ENCODE measurements around the gene ACOT4. TPM values are rescaled to one million over a fixed set of nuclear protein-coding genes. Genes with fewer than 3 reads are reported as not detected.
"Not testable (repeated sequence)": the region's sequence is repeated elsewhere in the genome, so short reads cannot be mapped to it uniquely, and the experiment has no call there.

Gene ACOT4
- polyA plus RNA-seq, 1 experiment, result 0.67 TPM

DNA sequence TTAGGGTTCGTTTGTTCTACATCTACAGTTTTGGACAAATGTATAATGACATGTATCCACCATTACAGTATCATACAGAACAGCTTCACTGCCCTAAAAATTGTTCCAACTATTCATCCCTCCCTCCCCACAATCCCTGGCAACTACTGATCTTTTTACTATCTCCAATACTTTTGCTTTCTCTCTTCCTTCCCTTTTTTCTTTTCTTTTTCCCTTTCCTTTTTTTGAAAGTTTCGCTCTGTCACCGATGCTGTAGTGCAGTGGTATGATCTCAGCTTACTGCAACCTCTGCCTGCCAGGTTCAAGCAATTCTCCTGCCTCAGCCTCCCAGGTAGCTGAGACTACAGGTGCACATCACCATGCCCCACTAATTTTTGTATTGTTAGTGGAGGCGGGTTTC lies 2.6 kb upstream of the ACOT4 start:
- H3K4me3 ChIP-seq (ENCODE audit: low read depth, low read length), result no peak overlapping the region
- CTCF ChIA-PET, result interaction anchor here (1.1 to 1.5 kb wide), 2 partner anchors 15 to 19 kb away, joined by 3 to 6 read pairs; partner anchors contain the start of gene ACOT2
- no peaks in the 10 kb centered on the region for H3K36me3 ChIP-seq (ENCODE audit: control insufficient read depth, insufficient read depth, low read length)
- peaks cover 1% of the 10 kb centered on the region; the same call in 1 of the 2 replicates for H3K27me3 ChIP-seq (ENCODE audit: control insufficient read depth, insufficient read depth, low read length)
- POLR2A ChIA-PET, result no interaction called here
- DNase-seq (ENCODE audit: low read depth), result no peak
- TF ChIP-seq, protein P1, sequence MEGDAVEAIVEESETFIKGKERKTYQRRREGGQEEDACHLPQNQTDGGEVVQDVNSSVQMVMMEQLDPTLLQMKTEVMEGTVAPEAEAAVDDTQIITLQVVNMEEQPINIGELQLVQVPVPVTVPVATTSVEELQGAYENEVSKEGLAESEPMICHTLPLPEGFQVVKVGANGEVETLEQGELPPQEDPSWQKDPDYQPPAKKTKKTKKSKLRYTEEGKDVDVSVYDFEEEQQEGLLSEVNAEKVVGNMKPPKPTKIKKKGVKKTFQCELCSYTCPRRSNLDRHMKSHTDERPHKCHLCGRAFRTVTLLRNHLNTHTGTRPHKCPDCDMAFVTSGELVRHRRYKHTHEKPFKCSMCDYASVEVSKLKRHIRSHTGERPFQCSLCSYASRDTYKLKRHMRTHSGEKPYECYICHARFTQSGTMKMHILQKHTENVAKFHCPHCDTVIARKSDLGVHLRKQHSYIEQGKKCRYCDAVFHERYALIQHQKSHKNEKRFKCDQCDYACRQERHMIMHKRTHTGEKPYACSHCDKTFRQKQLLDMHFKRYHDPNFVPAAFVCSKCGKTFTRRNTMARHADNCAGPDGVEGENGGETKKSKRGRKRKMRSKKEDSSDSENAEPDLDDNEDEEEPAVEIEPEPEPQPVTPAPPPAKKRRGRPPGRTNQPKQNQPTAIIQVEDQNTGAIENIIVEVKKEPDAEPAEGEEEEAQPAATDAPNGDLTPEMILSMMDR (IDR thresholded peaks at IDR 0.05; ENCODE audit: insufficient read depth, low read depth, low read length), result no peak

DNA sequence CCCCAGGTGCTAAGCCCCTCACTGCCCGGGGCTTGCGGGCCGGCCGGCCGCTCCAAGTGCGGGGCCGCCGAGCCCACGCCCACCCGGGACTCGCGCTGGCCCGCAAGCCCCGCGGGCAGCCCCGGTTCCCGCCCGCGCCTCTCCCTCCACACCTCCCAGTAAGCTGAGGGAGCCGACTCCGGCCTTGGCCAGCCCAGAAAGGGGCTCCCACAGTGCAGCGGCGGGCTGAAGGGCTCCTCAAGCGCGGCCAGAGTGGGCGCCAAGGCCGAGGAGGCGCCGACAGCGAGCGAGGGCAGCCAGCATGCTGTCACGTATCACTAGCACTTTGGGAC lies 1.0 kb upstream of the ACOT4 start:
- POLR2A ChIA-PET; H3K27me3 ChIP-seq (ENCODE audit: control insufficient read depth, insufficient read depth, low read length); H3K36me3 ChIP-seq (ENCODE audit: control insufficient read depth, insufficient read depth, low read length); DNase-seq (ENCODE audit: low read depth); H3K4me3 ChIP-seq (ENCODE audit: low read depth, low read length): not testable (repeated sequence)
- CTCF ChIA-PET, result interaction anchor here (1.2 kb wide), 1 partner anchor 16 kb away, joined by 3 read pairs; no protein-coding TSS in a partner anchor

DNA sequence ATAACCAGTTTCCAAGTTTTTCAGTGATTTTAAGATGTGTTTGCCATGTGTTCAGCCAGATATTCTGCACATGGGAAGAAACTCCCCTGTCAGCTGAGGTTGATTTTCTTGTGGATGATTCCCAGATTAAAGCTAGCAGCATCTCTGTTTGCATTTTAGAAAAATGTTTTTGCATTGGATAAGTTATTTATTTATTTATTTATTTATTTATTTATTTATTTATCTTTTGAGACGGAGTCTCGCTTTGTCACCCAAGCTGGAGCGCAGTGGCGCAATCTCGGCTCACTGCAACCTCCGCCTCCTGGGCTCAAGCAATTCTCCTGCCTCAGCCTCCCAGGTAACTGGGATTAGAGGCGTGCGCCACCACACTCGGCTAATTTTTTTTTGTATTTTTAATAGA lies 2.8 kb downstream of the ACOT4 start:
- no peaks in the 10 kb centered on the region for H3K36me3 ChIP-seq (ENCODE audit: control insufficient read depth, insufficient read depth, low read length)
- no peak overlapping the region for H3K4me3 ChIP-seq (ENCODE audit: low read depth, low read length)
- H3K27me3 ChIP-seq (ENCODE audit: control insufficient read depth, insufficient read depth, low read length), result peaks cover 2% of the 10 kb centered on the region; the same call in 1 of the 2 replicates
- ChIA-PET POLR2A (no interaction called here), CTCF (no interaction called here)
- TF ChIP-seq, protein P1 (IDR thresholded peaks at IDR 0.05; ENCODE audit: insufficient read depth, low read depth, low read length), result no peak
- DNase-seq (ENCODE audit: low read depth), result no peak

DNA sequence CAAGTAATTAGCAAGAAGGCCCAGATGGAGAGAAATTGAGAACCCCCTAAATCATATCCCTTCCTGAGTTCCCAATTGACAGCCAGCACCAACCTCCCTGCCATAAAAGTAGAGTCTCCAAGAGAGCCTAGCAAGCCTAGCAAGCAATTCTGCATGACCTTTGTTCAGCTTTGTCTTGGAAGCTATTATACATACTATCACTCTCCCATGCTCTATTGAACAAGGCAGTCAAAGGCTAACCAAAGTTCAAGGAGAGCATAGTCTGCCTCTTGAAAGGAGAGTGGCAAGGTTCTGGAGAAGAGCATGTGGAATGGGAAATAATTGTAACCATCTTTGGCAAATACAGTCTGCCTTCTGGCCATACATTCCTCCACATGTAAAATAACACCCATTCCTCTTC lies 7.8 kb downstream of the ACOT4 start:
- CTCF ChIA-PET, result no interaction called here
- POLR2A ChIA-PET, result no interaction called here

DNA sequence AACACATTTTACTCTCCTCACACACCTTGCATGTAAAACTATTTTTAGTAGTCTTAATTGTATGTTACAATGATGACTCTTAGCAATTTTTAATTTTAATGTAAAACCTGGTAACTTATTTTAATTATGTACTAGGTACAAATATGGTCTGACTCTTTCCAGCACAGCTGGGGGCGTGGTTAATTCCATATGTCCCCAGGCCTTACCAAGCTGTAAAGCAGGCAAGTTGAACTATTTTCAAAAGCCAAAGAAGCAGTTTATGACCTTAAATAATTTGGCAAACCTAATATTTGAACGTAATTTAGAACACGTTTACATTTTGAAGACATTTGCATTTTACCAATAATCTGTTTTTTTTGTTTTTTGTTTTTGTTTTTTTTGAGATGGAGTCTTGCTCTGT lies 11.3 kb downstream of the ACOT4 start:
- CTCF ChIA-PET, result interaction anchor here (0.6 kb wide), 1 partner anchor 23 kb away, joined by 3 read pairs; no protein-coding TSS in a partner anchor
- H3K36me3 ChIP-seq (ENCODE audit: control insufficient read depth, insufficient read depth, low read length), result no peaks in the 10 kb centered on the region
- DNase-seq (ENCODE audit: low read depth), result no peak
- no peak overlapping the region for H3K4me3 ChIP-seq (ENCODE audit: low read depth, low read length)
- POLR2A ChIA-PET, result no interaction called here
- peaks cover 2% of the 10 kb centered on the region; the same call in 1 of the 2 replicates for H3K27me3 ChIP-seq (ENCODE audit: control insufficient read depth, insufficient read depth, low read length)
- TF ChIP-seq, protein P1 (IDR thresholded peaks at IDR 0.05; ENCODE audit: insufficient read depth, low read depth, low read length), result no peak

More for the DNA sequence above, 7.8 kb downstream of the ACOT4 start:
- TF ChIP-seq, protein P1 (IDR thresholded peaks at IDR 0.05; ENCODE audit: insufficient read depth, low read depth, low read length), result no peak
- DNase-seq (ENCODE audit: low read depth), result no peak
- Histone ChIP-seq H3K36me3 (ENCODE audit: control insufficient read depth, insufficient read depth, low read length) (no peaks in the 10 kb centered on the region), H3K4me3 (ENCODE audit: low read depth, low read length) (no peak overlapping the region), H3K27me3 (ENCODE audit: control insufficient read depth, insufficient read depth, low read length) (peaks cover 2% of the 10 kb centered on the region; the same call in 1 of the 2 replicates)

DNA sequence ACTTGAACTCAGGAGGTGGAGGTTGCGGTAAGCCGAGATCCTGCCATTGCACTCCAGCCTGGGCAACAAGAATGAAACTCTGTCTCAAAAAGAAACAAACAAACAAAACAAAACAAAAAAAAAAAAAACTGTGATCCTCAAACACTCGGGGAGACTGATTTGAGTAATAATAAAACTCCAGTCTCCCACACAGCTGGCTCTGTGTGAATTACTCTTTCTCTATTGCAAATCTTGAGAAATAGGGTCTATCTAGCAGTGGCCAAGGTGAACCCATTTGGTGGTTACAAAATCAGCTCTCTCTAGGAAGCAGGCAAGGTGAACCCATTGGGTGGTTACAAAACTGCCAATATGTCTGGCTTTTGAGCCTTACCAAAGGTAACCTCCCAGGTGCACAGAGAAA lies 14.6 kb downstream of the ACOT4 start:
- H3K4me3 ChIP-seq (ENCODE audit: low read depth, low read length), result no peak overlapping the region
- ChIA-PET POLR2A (no interaction called here), CTCF (interaction anchor here (1.0 kb wide), 1 partner anchor 16 kb away, joined by 3 read pairs; no protein-coding TSS in a partner anchor)
- TF ChIP-seq, protein P1 (IDR thresholded peaks at IDR 0.05; ENCODE audit: insufficient read depth, low read depth, low read length), result no peak
- DNase-seq (ENCODE audit: low read depth), result no peak
- H3K36me3 ChIP-seq (ENCODE audit: control insufficient read depth, insufficient read depth, low read length), result no peaks in the 10 kb centered on the region
- H3K27me3 ChIP-seq (ENCODE audit: control insufficient read depth, insufficient read depth, low read length), result no peaks in the 10 kb centered on the region
